UCSD-AML1 (cell line): ENCODE data around the gene GABBR2.
"Not testable (repeated sequence)": the region's sequence is repeated elsewhere in the genome, so short reads cannot be mapped to it uniquely, and the experiment has no call there.

Experiments used
- DNase-seq: peaks from one replicate; lab custom pipeline; 2025; ENCODE audit not compliant: unreplicated experiment; lab: John Stamatoyannopoulos, UW

The GABBR2 gene

DNA sequence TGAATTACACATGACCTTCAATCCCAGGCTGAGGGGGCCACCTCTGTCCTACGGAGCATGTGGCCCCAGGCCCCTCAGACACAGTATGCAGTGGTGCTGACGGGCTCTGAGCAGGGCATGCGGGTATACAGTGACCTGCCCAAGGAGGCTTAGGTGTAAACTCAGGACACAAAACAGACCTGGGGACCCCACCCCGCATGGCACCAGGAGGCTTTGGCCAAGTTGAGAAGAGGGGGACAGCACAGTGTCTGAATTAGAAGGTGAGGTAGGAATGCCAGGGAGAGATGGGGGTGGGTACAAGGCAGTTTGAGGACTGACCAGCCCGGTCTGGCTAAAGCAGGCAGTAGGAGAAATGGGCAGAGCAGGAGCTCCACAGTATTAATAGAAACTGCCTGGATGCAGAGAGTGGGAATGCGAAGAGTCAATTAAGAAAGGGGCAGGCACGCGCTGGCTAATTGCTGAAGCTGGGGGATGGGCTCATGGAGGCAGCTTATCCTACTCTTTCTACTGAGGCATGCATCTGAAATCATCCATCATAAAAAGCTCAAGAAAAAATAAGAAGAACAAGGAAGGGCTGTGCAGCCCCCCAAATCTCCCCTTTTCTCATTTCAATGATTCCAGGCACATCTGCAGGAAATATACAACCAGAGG is 109.0 kb downstream of the GABBR2 start:
- no peak for DNase-seq

DNA sequence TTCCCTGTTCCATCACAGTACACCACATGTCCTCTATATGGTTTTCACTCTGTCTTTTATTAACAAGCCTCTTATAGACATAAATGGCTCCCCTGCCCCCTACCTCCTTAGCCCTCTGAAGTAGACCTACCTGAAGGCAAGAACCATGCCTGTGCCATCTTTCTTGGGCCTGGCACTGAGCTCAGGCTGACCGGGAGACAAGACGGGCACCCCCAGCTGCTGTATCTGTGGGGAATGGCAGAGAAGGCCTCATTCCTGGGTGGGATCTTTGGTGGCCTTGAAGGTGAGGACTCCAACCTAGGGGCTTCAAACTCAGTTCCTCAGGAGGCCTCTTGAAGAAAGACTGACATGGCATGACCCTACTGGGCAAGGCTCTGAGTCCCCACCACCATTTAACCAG is 109.9 kb downstream of the GABBR2 start:
- DNase-seq = no peak

DNA sequence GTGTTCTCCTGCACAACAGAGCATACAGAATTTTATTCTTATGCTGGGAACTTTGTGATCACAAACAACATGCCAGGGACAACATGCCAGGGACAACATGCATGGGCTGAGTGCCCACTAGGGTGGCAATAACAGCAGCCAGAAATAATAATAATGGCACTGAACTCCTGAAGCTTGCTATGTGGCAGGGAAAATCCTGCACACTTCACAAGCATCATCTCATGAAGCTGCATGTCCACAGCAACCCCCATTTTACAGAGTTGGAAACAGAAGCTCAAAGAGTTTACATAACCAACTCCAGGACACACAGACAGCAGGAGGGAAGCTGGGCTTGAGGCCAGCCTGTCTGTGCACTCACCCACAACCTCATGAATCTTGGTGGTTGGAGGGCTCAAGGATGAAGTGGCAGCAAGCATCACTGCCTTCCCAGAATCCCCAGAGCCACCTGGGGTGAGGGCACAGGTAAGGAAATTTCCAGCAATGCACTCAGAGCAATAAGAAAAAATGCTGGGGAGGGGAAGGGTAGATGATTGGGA is 111.4 kb downstream of the GABBR2 start:
- DNase-seq = no peak

DNA sequence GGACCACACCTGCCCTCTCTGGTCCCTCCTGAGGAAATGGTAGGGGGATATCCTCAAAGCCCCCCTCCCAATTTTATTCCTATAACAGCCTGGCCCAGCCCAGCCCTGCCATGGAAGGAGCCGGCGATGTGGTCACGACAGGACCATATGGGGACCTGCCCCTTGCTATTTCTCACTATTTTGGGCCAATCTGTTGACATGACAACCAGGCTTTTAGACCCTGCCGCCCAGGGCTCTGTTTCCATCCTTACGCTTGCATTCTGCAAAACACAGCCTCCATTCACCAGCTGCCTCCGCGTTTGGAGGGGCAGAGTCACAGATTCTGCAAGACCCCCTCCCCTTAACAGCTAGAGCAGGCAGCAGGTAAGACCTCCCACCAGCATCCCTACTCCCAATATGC is 112.2 kb downstream of the GABBR2 start:
- DNase-seq = no peak

DNA sequence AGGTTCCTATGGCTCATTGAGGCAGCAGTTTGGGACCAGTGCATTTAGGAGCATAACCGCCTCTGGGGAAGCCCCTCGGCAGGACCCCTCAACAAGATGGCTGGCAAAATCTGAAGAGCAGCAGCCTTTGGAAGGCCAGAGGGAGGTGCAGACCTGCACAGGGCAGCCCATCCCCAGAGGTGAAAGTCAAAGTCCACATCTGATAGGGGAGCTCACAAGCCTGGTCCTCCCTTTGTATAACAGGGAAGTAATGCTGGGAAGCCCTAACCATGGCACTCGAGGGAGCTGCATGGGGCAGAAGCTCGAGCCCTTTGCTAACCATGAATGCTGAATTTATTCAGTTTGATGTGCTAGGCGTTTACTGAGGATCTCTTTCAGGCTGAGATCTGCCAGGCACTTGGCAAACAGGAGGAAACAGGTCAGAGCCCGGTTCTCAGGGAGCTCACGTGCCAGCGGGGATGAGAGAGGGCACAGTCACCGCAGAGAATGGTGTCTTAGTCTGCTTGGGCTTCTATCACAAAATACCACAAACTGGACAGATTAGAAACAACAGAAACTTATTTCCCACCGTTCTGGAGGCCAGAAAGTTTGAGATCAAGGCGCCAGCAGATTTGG is 114.1 kb downstream of the GABBR2 start:
- DNase-seq = no peak

DNA sequence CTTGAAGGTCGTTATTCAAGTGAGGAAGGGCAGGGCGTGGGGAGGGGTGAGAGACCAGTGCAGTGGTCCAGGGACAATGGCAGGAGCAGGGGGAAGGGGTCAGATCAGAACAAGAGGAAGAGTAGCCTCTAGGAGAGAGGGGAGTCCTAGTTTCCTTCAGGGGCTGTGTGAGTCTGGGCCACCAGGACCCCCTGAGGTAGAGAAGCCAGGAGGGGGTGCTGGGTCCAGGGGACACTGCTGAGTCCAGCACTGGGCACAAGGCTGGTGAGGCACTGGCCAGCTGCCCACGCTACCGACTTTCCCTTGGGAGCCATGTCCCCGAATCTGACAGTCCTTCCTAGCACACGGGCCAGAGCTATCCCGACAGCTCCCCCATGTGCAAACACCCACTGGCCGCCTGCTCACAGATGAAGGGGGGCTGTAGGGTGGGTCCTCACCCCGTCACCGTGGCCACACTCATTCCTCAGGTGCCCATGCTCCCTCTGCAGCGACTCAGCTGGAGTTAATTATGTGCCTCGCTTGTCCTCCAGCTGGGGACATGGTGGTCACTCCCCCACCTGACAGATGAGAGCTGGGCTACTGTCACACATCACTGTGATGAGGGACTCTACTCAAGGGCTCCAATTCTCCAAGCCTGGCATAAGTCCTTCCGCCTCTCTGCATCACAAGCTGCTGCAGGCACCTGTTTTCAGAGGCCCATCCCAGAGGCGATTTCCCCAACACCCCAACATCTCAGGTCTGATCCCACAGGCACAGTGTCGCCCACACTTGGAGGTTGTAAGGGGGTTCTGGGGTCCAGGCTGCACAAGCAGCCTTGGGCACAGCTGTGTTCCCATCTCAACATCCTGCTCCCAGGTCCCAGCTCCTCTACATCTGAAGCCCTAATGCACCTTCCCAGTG is 115.1 kb downstream of the GABBR2 start:
- no peak for DNase-seq

DNA sequence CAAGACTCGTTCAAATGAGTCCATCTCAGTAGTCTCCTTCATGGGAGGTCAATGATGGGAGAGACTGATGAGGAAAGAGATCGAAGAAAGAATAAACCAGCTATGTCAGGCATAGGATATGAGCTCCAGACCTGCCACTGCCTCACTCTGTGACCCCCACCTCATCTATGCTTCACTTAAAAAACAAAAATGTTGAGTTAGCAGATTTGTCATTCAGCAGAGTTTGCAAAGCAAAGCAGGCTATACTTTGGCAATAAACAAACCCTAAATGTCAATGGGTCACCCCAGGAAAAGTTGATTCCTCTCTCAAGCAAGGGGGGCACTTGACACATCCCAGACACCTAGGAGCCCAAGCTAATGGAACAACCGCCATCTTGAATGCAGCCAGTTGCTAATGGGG is 117.0 kb downstream of the GABBR2 start:
- DNase-seq = no peak

DNA sequence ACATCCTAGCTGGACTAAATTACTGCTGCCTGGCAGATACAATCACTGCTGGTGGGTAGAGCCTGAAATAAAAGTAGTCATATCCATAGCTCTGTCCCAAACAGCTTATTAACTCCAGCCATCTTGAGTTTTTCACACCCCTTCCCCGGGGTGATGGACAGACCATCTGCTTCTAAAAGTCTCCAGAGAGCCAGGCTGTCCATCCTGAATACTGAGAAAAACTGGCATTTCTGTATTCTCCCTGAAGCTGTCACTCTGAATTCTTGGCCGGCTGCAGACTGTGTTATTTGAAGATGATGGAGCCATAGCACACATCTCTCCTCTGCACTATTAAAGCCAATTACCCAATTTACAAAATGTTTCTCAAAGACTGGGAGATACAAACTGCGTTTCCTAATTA is 118.6 kb downstream of the GABBR2 start:
- DNase-seq = no peak

DNA sequence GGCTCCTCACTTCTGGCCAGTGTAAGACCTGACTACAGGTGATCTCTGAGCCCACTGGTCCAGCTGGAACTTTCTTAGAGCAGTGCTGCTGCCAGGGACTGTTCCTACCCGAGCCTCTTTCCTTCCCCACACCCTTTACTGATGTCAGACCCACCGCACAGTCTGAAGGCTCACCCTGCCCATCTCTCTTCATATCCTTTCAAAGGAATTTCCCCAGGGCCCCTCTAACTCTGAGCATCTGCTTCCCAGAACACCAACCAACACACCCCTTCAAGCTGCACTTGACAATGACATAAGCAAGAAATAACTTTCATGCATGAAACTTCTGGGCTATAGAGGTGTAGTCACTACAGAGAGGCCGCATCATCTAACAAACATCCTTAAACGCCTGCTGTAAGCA is 119.6 kb downstream of the GABBR2 start:
- DNase-seq = no peak

DNA sequence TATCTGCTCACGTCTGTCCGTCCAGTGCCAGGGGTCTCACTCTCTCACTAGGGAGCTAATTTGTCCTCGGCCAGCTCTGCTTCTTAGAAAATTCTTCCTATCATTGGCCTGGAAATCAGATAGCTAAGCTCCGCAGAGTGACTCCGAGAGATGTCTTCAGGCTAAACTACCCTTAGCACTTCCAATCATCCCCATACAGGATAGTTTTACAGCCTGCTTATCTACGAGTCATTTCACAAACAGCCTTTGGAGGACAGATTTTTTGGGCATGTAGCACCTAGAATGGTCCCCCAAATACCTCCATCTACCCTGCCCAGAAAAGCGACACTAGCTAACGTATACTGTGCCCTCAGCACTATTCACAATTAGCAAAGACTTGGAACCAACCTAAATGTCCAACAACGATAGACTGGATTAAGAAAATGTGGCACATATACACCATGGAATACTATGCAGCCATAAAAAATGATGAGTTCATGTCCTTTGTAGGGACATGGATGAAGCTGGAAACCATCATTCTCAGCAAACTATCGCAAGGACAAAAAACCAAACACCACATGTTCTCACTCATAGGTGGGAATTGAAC is 123.8 kb downstream of the GABBR2 start:
- not testable (repeated sequence) for DNase-seq

DNA sequence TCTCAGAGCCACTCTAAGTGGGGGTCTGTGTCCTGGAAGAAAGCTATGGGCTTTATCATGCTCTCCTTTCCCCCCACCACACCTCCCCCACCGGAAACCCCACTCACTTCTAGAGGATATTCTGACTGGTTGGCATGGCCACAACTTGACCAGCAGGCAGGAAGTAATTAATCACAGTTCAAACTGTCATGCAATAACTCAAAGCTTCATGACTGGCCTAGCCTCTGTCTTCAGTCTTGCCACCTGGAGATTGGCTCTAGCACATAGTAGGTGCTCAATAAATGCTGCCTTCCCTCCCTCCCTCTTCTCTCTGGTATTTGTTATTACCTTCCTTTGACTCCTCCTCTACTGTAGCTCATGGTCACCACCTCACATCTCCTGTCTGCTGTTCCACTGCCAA is 124.7 kb downstream of the GABBR2 start:
- peak; percentile 26 for DNase-seq

DNA sequence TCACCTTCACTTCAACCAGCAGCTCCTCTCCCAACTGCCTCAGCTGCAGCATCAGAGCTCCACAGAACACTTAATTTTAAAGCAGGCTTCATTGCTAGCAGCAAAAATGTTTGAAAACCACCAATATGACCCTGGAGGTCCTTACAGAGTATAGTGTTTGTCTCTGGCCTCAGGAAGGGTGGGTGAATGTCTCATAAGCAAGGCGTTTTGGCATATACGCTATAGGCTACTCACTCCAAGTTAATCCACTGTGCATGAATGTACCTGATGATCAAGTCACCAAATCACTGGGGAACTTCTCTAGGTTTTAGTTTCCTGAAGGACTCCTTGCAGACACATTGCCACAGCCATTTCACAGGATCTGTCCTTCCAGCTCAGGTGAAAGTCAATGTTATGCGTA is 125.3 kb downstream of the GABBR2 start:
- DNase-seq = no peak

DNA sequence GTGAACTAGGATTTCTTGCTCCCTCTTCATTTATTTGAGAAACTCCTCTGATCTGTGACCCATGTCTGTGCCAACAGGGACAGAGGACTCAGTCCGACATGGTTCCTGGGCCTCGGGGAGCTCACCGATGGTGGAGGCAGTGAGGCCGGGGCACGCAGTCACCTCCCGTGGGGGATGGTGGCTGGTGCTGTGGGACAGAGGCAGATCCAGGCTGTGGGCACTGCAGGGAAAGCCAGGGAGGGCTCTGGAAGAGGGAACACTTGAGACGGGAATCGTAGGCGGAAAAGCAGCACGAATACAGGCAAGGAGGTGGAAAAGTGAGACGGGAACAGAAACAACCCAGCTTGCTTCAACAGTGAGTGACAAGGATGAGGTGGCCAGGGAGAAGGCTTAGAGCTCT is 127.8 kb downstream of the GABBR2 start:
- DNase-seq = no peak

DNA sequence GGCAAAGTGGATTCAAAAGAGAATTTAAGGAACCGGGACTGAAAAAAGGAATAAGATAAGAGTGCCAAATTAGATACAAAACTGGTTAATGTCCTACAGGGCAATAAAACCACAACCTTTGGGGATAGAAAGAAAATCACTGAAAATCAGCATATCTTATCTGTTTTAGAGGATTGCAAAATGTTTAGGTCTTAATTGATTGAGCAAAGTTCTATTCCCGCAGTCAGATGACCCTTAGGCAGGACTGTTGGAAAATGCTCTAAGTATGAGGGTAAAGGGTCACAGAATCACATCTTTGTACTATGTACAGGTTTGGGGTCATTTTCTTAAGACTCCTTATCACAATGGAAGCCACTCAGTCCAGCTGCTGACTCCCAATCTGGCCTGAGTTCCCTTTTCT is 129.0 kb downstream of the GABBR2 start:
- DNase-seq = no peak

DNA sequence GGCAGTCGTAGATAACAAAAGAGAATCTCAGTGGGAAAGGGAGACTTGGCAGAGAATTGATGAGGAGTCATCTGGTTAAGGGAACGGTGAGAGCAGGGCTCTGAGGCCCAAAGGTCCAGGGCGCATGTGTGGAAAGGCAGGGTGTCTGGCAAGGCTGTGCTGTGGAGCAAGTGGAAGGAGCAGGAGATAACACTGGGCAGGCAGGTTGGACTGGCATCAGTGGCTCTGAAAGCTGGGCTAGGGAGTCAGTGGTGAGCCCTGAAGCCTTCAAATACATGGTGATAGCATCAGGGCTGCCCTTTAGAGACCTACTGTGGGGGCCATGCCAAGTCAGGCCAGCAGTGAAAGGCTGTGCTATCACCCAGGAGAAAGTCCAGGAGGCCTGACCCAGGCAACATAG is 131.3 kb downstream of the GABBR2 start:
- DNase-seq = no peak

DNA sequence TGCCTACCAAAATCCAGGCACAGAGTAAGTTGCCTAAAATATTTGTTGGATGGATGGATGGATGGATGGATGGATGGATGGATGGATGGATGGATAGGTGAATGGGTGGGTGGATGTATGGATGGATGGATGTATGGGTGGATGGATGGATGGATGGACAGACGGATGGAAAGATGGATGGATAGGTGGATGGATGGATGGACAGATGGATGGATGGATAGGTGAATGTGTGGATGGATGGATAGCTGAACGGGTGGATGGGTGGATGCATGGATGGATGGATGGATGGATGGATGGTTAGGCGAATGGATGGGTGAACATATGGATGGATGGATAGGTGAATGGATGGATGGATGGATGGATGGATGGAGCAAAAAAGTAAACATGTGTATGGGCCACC is 131.9 kb downstream of the GABBR2 start:
- no peak for DNase-seq

DNA sequence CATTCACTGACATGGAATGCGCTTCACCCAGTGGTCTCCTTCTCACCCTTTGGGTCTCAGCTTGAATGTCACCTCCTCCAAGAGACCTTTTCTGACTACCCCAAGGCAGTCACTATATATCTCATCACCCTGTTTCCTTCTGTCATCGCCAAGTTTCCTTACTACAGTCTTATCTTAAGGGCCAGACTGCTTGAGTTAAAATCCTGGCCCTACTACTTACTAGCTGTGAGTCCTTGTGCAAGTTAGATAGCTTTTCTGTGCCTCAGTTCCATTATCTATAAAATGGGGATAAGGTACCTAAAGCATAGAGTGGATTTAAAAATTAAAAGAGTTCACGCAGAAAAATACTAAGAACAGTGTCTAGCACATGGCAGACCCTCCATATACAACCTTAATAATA is 132.4 kb downstream of the GABBR2 start:
- DNase-seq = no peak

DNA sequence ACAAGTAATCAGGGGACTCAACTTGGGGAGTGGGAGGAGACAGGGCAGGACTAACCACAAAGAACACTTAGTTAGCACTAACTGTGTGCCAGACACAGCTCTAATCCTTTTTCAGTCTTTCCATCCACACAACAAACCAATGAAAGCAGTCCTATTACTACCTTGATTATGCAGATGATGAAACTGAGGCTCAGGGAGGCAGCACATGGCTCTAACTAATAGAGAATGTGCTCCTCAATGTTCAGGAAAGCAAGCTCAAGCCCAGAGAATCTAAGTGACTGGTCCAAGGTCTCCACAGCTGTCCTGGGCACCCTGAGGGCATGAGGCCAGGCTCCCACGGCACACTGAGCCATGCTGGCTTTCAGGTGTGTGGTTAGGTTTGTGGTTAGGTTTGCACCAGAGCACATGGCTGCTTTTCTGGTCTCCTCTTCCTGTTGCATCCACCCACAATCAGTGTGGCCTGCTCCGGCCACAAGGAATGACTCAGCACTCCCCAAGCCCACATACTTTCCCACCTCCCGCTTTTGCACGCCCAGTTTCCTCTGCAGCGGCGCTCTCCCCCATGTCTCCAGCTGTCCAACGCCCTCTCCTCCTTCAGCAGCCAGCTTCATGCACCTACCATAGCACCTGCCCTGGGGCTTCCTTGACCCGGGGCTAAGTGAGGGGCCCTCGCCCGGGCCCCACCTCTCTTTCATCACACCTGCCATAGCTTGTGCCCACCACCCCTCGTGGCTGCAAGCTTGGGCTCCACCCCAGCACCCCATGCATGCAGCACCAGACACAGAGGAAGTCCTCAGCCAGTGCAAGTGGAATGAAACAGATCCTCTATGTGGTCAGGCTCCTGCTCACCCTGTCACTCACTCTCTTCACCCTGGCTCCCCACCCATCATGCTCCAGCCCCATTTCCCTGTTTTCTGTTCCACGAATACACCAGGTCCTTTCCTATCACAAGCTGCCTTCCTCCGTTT is 133.1 kb downstream of the GABBR2 start:
- DNase-seq = peak; percentile 82

DNA sequence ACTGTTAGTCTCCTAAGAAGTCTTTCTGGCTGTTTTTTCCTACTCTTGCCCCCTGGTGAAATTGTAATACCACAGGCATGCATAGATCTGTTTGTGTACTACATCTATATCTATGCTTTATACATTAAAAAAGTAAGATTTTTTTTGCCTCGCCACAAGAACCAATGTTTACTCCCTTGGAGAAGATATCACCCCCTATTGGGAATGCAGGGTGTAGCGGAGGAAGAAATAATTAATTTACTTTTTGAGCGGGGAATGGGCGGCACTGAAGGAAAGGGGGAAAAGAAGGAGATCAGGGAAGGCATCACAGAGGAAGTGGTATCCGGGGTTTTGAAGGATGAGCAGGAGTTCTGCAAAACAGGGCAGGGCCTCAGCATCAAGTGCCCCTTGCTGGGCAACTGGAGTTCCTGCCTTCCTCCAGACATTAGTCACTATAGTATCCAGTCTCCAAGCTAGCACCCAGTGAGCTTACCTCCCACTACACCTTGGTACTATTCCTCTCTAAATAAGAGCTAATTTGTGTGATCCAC is 134.9 kb downstream of the GABBR2 start:
- DNase-seq = no peak

DNA sequence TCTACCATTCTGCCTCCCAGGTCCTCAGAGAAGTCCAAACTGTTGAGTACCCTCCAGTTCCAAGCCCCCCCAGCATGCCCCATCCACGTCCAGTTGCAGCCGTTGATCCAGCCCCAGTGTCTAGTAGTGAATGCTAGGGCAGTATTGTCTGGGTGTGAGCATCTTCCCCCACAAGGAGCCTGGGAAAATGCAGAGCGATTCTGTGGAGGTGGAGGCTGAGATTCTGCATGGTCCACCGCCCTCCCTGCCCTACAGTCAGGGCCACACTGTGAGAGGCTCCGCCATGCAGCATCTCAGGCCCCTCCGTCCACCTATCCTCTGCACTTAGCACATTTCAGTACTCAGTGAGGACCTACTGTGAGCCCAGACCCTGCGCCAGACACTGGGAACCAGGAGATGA is 135.9 kb downstream of the GABBR2 start:
- no peak for DNase-seq
